Measurements from ENCODE around the gene PSMC1.

Gene PSMC1

GRCh38 chr14:90255871-90256270 is 482 bp upstream of the PSMC1 start:
- peak overlapping the region; percentile 56; the same call in 1 of the 2 replicates for H2AFZ ChIP-seq (ENCODE audit: low read length)
- no peaks in the 10 kb centered on the region; the same call in 1 of the 2 replicates for H3K36me3 ChIP-seq (replicated peaks; ENCODE audit: insufficient read depth, low read length)
- peak overlapping the region; percentile 41; the same call in 1 of the 2 replicates for H3K4me2 ChIP-seq (ENCODE audit: low read depth, low read length)
- peak overlapping the region; percentile 83 for H3K4me3 ChIP-seq (ENCODE audit: low read length)
- no peaks in the 10 kb centered on the region for H3K4me1 ChIP-seq (ENCODE audit: low read length)
- H3K9ac ChIP-seq (ENCODE audit: low read length) = peak overlapping the region; percentile 88; the same call in 1 of the 2 replicates
- TF ChIP-seq EZH2 (optimal IDR thresholded peaks at IDR 0.05; ENCODE audit: low read depth, low read length) (no peak), EZH2phosphoT487 (IDR thresholded peaks at IDR 0.05; ENCODE audit: low read length) (no peak), CTCF (IDR thresholded peaks at IDR 0.05; ENCODE audit: low read length) (no peak)
- H3K27me3 ChIP-seq (replicated peaks; ENCODE audit: insufficient read depth, low read length) = no peaks in the 10 kb centered on the region
- H3K27ac ChIP-seq (ENCODE audit: low read length) = no peak overlapping the region
- no peaks in the 10 kb centered on the region for H3K9me2 ChIP-seq (replicated peaks; ENCODE audit: insufficient read depth, low read length)
- no peaks in the 10 kb centered on the region for H4K20me1 ChIP-seq (ENCODE audit: insufficient read depth, low read length)
- no peak for DNase-seq
- no peaks in the 10 kb centered on the region for H3F3A ChIP-seq (ENCODE audit: insufficient read depth, low read length)
- no peaks in the 10 kb centered on the region for H3K9me3 ChIP-seq (replicated peaks; ENCODE audit: insufficient read depth, low read length)
- H3K79me2 ChIP-seq (ENCODE audit: low read length) = peaks cover 30% of the 10 kb centered on the region

GRCh38 chr14:90263748-90264449 is 7.5 kb downstream of the PSMC1 start:
- H3K79me2 ChIP-seq (ENCODE audit: low read length) = peaks cover 8% of the 10 kb centered on the region
- H3K27ac ChIP-seq (ENCODE audit: low read length) = peak overlapping the region; percentile 66
- no peaks in the 10 kb centered on the region for H4K20me1 ChIP-seq (ENCODE audit: insufficient read depth, low read length)
- no peak overlapping the region for H3K4me3 ChIP-seq (ENCODE audit: low read length)
- no peaks in the 10 kb centered on the region for H3K9me3 ChIP-seq (replicated peaks; ENCODE audit: insufficient read depth, low read length)
- no peak for TF ChIP-seq CTCF (IDR thresholded peaks at IDR 0.05; ENCODE audit: low read length)
- TF ChIP-seq EZH2phosphoT487 (IDR thresholded peaks at IDR 0.05; ENCODE audit: low read length) = no peak
- no peak for TF ChIP-seq EZH2 (optimal IDR thresholded peaks at IDR 0.05; ENCODE audit: low read depth, low read length)
- peaks cover 14% of the 10 kb centered on the region for H3F3A ChIP-seq (ENCODE audit: insufficient read depth, low read length)
- no peak overlapping the region for H2AFZ ChIP-seq (ENCODE audit: low read length)
- H3K9me2 ChIP-seq (replicated peaks; ENCODE audit: insufficient read depth, low read length) = no peaks in the 10 kb centered on the region
- H3K4me2 ChIP-seq (ENCODE audit: low read depth, low read length) = peak overlapping the region; percentile 62
- H3K36me3 ChIP-seq (replicated peaks; ENCODE audit: insufficient read depth, low read length) = no peaks in the 10 kb centered on the region; the same call in 1 of the 2 replicates
- H3K4me1 ChIP-seq (ENCODE audit: low read length) = peaks cover 13% of the 10 kb centered on the region
- DNase-seq = peak; percentile 41
- no peaks in the 10 kb centered on the region for H3K27me3 ChIP-seq (replicated peaks; ENCODE audit: insufficient read depth, low read length)
- no peak overlapping the region for H3K9ac ChIP-seq (ENCODE audit: low read length)

- H2AFZ ChIP-seq (ENCODE audit: low read length) = no peak overlapping the region
These were observed 10.2 kb downstream of the PSMC1 start for GRCh38 chr14:90266441-90267154.

More at GRCh38 chr14:90266441-90267154, 10.2 kb downstream of the PSMC1 start:
- Histone ChIP-seq H3K9me3 (replicated peaks; ENCODE audit: insufficient read depth, low read length) (no peaks in the 10 kb centered on the region), H4K20me1 (ENCODE audit: insufficient read depth, low read length) (no peaks in the 10 kb centered on the region), H3K9ac (ENCODE audit: low read length) (no peak overlapping the region), H3F3A (ENCODE audit: insufficient read depth, low read length) (peaks cover 14% of the 10 kb centered on the region), H3K27ac (ENCODE audit: low read length) (no peak overlapping the region), H3K27me3 (replicated peaks; ENCODE audit: insufficient read depth, low read length) (no peaks in the 10 kb centered on the region), H3K4me1 (ENCODE audit: low read length) (peaks cover 13% of the 10 kb centered on the region), H3K79me2 (ENCODE audit: low read length) (0 out of 2 replicates have a peak, but pooled peaks cover 4% of the 10 kb centered on the region), H3K36me3 (replicated peaks; ENCODE audit: insufficient read depth, low read length) (no peaks in the 10 kb centered on the region; the same call in 1 of the 2 replicates), H3K4me3 (ENCODE audit: low read length) (no peak overlapping the region), H3K9me2 (replicated peaks; ENCODE audit: insufficient read depth, low read length) (no peaks in the 10 kb centered on the region), H3K4me2 (ENCODE audit: low read depth, low read length) (no peak overlapping the region)
- TF ChIP-seq EZH2 (optimal IDR thresholded peaks at IDR 0.05; ENCODE audit: low read depth, low read length) = no peak
- no peak for TF ChIP-seq EZH2phosphoT487 (IDR thresholded peaks at IDR 0.05; ENCODE audit: low read length)
- no peak for DNase-seq
